SK-N-SH treated with all-trans-retinoic acid at 6 μM for 48 hours (cell line): ENCODE measurements around the gene SRSF1.

ENCODE experiments used
- OSR1 ChIP-seq: fragments of 250-450 bp; sonication (Bioruptor Pico); IDR thresholded peaks from 2 replicates; pipeline ENCODE4 v1.8.0; 2022; ENCODE audit warnings: moderate library complexity, mild to moderate bottlenecking, inconsistent platforms
- TSHZ2 ChIP-seq: fragments of 250-450 bp; sonication (Bioruptor Pico); IDR thresholded peaks from 2 replicates; pipeline ENCODE4 v1.5.0; 2020; ENCODE audit warnings: mild to moderate bottlenecking, moderate library complexity
- ZNF565 ChIP-seq: fragments of 450-650 bp; formaldehyde crosslinking; conservative IDR thresholded peaks from 2 replicates; pipeline ENCODE4 v1.5.0; 2020; ENCODE audit warnings: low read depth, mild to moderate bottlenecking, moderate library complexity
- ZNF8 ChIP-seq: fragments of 450-650 bp; formaldehyde crosslinking; IDR thresholded peaks from 2 replicates; pipeline ENCODE4 v1.5.0; 2020; ENCODE audit warnings: mild to moderate bottlenecking, moderate library complexity

GRCh38 chr17:58002973-58003372 is 4.1 kb downstream of the SRSF1 start:
- TF ChIP-seq ZNF8 (CRISPR knock-in tag) (no peak), OSR1 (no peak), TSHZ2 (CRISPR knock-in tag) (no peak), ZNF565 (CRISPR knock-in tag) (no peak)
